ENCODE results near the gene RNF217.
"Not testable (repeated sequence)": the region's sequence is repeated elsewhere in the genome, so short reads cannot be mapped to it uniquely, and the experiment has no call there.

RNF217 gene

GRCh38 chr6:124963831-124964763, 1.9 kb downstream of the RNF217 start:
- DNase-seq = no peak

- no peak for DNase-seq
These were observed 2.5 kb downstream of the RNF217 start for GRCh38 chr6:124964764-124965105.

GRCh38 chr6:124965424-124965850, 3.2 kb downstream of the RNF217 start:
- not testable (repeated sequence) for DNase-seq

GRCh38 chr6:124967444-124967843, 5.2 kb downstream of the RNF217 start:
- DNase-seq = no peak

- DNase-seq = no peak
These were observed 6.2 kb downstream of the RNF217 start for GRCh38 chr6:124968401-124968800.

DNA sequence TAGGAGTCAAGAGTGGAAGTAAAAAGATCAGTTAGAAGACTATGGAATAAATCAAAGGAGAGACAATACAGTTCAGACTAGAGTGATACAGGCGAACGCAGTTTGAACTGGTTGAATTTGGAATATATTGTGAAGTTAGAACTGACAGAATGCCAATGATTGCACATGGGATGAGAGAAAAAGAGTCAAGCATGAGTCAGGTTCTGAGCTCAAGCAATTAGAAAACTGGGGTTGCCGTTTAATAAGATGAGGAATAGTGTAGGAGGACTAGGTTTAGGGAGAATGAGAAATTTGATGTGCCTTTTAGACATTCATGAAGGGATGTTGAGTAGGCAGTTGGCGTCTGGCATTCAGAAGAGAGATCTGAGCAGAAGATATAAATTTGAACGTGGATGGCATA, 8.0 kb downstream of the RNF217 start:
- DNase-seq = no peak

- DNase-seq = no peak
These were observed 8.5 kb downstream of the RNF217 start for GRCh38 chr6:124970763-124971162.

GRCh38 chr6:124973780-124974179, 11.5 kb downstream of the RNF217 start:
- DNase-seq = no peak

DNA sequence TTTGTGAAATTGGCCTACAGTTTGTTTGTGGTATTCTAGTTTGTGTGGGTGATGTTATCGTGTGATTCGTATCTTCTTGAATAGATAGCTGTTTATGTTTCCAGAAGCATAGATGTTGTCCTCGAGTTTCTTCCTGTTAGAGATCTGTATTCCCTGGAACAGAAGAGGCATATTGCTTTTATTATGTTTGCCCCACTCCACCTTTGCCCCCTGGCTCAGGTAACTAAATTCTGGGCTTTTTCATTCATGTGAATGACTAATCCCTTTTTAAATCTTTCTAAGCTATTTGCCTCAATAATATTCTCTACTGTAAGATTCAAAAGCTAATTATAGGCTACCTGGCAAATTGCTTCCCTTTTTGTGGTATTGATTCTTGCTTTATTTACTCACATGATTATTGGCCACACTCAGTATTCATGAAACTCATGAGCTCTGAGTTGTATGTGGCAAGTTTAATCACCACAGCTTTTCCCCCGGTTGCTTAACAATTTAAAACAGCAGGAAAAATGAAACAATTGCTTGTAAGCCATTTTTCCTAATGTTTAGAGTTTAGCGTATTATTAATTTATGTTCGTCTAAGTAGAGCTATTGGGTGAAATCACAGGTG, 12.6 kb downstream of the RNF217 start:
- no peak for DNase-seq

DNA sequence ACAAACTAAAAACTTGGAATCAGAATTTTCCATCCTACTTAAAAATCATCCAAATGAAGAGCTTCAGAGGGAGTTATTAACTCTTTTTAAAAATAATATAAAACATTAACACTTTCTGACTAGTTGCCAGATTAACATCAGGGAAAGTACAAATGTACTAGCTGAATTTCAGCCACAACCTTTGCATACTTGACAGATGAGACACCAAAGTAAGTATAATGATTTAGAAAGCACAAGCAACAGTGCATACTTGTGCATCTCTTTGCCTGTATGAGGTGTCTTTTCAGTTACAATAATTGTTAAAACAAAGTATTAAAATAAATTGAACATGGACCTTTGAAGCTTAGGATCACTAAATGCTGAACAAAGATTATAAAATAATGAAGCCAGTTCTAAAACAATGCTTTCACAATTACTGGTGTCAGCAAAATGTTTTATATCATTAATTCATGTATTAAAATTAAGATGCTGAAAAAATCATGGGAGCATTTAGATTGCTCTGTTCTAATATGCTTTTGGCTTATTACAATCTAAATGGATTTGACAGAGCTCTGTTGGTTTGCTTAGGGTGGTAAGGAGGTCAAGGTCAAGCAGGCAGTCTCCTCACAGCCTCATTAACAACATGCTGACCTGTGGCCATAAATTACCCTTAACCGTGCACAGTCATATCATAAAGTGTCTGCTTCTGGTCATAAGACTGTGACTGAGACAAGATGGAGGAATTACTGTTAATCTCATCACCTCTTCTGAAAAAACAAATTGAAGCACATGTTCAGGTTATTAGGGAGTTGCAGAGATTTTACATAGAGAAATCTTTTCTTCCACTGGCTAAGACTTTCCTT, 15.1 kb downstream of the RNF217 start:
- DNase-seq = no peak

DNA sequence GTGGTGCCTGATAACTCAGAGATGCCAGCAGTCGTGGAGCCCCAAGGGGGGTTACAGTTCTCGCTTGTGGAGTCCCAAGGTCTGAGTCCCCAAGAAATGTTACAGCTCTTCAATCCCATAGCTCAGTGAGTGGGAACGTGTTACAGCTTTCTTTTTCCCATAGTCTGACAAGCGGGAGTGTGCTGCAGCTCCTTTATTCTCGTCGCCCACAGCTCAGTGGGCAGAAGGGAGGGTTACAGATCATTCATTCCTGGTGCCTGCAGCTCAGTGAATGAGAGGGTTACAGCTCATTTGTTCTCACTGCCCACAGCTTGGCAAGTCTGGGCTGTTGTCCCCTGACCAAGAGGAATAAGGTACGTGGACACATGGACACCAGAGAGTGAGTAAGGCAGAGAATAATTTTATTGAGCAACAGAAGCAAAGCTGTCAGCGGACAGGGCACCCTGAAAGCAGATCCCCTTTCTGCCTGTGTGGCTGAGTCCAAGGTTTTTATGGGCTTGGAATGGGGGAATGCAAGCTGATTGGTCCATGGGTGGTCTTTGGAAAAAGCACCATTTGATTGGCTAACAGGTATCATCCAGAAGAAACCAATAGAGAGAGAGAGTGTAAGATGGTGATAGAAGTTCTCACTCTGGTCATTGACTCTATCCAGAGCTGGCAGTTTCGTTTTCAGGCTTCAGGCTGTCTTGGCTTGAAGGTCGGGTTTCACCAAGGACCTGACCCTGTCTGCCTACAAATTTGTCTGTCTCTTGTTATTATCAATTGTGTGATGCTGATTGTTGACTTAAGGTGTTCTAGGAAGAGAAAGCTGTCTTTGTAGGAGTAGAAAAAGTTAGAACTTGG, 16.4 kb downstream of the RNF217 start:
- DNase-seq = no peak

GRCh38 chr6:124979294-124979678, 17.0 kb downstream of the RNF217 start:
- DNase-seq = no peak

DNA sequence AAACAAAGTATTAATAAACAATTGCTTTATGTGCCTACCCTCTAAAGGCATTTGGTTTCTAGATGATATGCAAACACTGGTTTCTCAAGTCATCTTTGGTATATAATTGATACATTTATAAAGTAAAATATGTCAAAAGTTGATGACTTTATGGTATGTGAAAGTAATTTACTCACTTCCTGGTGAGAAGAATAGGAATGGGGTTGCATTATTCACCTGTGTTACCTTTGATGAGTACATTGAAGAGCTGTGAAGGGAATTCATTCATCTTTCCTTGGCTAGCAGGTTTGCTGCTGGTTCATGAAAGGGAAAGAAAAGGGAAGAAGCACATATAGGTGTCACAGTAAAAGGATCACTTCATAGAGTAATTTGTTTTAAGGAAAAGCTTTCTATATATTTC, 20.4 kb downstream of the RNF217 start:
- DNase-seq = no peak

DNA sequence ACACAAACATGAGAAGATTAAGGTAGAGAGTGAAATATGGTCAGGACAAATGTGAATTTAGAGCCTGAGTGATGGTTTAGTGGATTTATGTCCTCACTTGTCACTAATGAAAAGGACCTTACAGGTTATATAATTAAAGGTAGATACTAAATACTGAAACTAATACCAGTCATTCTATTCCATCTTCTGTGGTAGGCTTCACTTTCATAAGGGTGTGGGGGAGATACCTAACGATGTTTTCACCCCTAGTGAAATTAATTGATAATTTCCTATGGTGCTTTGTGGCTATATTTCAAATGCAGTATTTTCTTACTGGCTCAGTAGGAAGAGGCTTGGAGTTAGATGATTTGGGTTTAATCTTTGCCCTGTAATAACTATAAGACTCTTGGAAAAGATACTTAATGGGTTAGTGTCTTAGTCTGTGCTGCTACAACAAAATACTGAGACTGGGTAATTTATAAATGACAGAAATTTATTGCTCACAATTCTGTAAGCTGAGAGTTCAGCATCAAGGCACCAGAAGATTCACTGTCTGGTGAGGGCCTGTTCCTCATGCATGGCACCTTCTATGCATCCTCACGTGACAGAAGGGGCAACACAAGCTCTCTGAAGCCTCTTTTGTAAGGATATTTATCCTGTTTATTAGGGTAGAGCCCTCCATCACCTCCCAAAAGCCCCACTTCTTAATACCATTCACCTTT, 21.3 kb downstream of the RNF217 start:
- DNase-seq = no peak

DNA sequence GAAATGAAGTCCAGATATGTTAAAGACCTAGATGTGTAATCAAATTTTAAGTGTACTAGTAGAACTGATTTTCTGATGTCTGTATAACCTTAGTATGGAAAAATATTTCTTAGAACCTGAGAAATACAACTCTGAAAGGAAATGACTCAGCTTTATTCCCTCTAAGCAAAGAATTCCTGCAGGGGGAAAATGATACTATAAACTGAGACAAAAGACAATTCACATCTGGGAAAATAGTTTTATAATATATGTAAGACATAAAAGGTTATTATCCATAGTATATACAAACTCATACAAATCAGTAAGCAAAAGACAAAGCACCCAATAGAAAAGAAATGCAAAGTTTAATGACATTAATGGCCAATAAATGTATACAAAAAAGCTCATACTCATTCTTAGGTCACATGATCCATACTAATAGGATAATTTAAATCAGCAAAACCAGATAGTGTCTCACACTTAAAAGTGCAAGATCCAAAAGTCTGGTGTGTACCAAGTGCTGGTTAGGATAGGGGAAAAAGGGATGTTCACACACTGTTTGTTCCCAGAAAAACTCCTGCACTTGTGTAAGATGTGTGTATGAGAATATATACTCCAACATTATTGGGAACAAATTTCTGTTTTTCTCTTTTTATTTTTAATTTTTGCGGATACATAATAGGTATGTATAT, 22.6 kb downstream of the RNF217 start:
- no peak for DNase-seq

DNA sequence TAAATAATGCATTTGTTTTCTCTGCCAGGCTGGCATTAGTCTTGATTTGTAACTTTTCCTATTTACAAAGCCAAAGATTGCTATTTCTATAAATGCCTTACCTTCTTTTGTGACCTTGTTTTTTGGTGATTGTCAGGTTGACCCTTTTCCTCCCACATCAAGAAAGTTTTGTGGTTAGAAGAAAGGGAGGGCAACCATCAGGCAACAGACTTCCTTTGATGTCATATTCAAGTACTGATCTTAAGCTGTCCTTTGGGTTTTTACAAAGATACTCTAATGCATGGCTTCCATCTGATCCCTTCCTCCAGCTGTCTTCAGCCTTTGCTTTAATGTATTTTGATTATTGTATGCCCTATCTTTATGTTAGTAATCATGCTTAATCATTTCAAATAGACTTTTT, 23.9 kb downstream of the RNF217 start:
- peak in 1 of 2 experiments; percentile 7 for DNase-seq

DNA sequence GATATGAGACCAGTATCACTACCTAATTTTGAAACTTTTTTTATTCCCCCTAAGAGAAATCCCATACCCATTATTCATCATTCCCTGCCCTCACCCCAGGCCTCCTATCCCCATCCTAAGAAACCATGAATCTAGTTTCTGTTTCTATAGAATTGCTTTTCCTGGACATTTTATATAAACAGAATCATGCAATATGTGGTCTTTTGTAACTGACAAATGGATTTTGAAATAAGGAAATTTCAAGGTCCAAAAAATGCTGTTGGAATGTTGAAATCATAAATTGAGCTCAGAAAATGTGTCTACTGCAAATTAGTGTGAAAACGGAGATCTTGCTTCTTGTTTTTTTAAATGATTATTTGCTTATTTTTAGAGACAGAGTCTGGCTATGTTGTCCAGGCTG, 25.1 kb downstream of the RNF217 start:
- DNase-seq = no peak

DNA sequence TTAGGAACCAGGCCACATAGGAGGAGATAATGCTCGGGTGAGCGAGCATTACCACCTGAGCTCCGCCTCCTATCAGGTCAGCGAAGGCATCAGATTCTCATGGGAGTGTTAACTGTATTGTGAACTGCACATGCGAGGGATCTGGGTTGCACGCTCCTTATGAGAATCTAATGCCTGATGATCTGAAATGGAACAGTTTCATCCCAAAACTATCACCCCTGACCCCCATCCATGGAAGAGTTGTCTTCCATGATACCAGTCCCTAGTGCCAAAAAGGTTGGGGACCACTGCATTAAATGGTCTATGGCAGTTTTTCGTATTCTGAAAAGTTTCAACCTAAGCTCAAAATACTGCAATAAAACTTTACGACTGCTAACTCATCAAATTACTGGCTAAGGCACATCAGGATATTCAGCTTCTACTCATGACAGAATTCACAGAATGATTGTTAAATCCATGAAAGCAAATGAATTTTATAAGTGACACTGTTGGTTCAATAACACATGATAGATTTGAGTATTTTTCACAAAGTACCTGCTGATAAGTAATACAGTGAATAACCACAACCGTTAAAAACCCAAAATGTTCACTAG, 25.9 kb downstream of the RNF217 start:
- no peak for DNase-seq

DNA sequence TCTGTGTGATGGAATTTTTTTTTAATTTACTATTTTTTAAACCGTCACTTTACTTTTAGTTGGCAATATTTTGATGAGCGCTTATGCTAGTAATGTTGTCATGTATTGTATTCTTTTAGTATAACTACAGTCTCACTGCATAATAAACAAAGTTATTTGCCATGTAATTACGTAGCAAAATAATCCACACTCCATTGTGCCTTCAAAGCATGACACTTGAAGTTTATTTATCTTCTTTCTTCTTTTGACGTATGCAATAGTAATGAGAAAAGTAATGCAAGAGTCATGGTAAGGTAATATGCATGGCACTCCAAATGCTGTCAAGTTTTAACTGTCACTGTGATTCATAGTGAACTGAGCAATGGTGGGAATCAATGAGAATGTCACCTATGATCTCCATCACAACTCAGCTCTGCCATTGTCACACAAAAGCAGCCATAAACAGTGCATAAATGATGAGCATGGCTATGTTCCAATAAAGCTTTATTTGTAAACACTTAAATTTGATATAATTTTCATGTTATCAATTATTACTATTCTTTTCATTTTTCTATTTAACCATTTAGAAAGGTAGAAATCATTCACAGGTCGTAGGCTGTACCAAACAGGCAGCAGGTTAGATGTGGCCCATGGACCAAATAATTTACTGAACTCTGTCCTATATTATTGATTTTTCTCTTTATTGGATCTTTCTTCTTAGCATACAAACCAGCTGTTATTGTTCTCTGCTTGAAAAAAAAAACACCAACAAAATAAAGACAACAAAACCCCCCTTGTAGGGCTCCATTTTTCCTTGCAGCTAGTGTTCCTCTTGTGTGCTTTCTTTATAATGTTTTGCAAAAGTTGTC, 27.1 kb downstream of the RNF217 start:
- no peak for DNase-seq

GRCh38 chr6:124990988-124991387, 28.8 kb downstream of the RNF217 start:
- no peak for DNase-seq

Measured in Kasumi-1 (cell line).